GM23338 (cell line): Measurements from ENCODE around the gene SCRG1. TPM values are rescaled to one million over a fixed set of nuclear protein-coding genes. Genes with fewer than 3 reads are reported as not detected.

Experiments
- ATAC-seq: fragments of 200-7000 bp; cut with Tn5 transposase; 3 replicates; pipeline ENCODE4 v1.9.1; 2020
- DNase-seq: peaks from one replicate; pipeline ENCODE4 v3.0.0-alpha.2; 2015; ENCODE audit warnings: low spot score
- H2AFZ ChIP-seq: fragments of 200-600 bp; sonication (generic); 2 replicates; pipeline ENCODE4 v1.8.0; 2016; ENCODE audit warnings: antibody characterized with exemption, mild to moderate bottlenecking, moderate library complexity
- H3F3A ChIP-seq: fragments of 200-600 bp; sonication (generic); replicated peaks from 2 replicates; pipeline ENCODE4 v1.8.0; 2017; ENCODE audit warnings: antibody characterized with exemption, mixed run types, low read depth
- H3K27ac ChIP-seq: fragments of 200-600 bp; sonication (generic); 2 replicates; pipeline ENCODE4 v1.6.1; 2016; ENCODE audit warnings: low read depth
- H3K27me3 ChIP-seq: fragments of 200-600 bp; sonication (generic); 2 replicates; pipeline ENCODE4 v1.8.0; 2016; ENCODE audit warnings: mild to moderate bottlenecking, mixed run types, moderate library complexity; ENCODE audit not compliant: insufficient read depth
- H3K36me3 ChIP-seq: fragments of 200-600 bp; sonication (generic); 2 replicates; pipeline ENCODE4 v1.8.0; 2016; ENCODE audit warnings: mild to moderate bottlenecking; ENCODE audit not compliant: insufficient read depth
- H3K4me1 ChIP-seq: fragments of 200-600 bp; sonication (generic); 2 replicates; pipeline ENCODE4 v1.8.0; 2016; ENCODE audit warnings: mild to moderate bottlenecking, moderate library complexity; ENCODE audit not compliant: insufficient read depth
- H3K4me2 ChIP-seq: fragments of 200-600 bp; sonication (generic); 2 replicates; pipeline ENCODE4 v1.7.1; 2017; ENCODE audit warnings: mixed run types
- H3K4me3 ChIP-seq: fragments of 200-600 bp; sonication (generic); 2 replicates; pipeline ENCODE4 v1.6.1; 2016; ENCODE audit warnings: mixed run types
- H3K79me2 ChIP-seq: fragments of 200-600 bp; sonication (generic); replicated peaks from 2 replicates; pipeline ENCODE4 v1.8.0; 2017; ENCODE audit warnings: mild to moderate bottlenecking; ENCODE audit not compliant: insufficient read depth
- H3K9me2 ChIP-seq: fragments of 200-600 bp; sonication (generic); 2 replicates; pipeline ENCODE4 v1.8.0; 2017; ENCODE audit not compliant: insufficient read depth
- H4K20me1 ChIP-seq: fragments of 200-600 bp; sonication (generic); replicated peaks from 2 replicates; pipeline ENCODE4 v1.8.0; 2017; ENCODE audit warnings: mild to moderate bottlenecking; ENCODE audit not compliant: insufficient read depth
- H3K27ac Mint-ChIP-seq: 2 replicates; pipeline ENCODE4 v1.8.0; 2020; ENCODE audit warnings: inconsistent platforms, mild to moderate bottlenecking, moderate library complexity, mixed read lengths
- H3K27me3 Mint-ChIP-seq: 3 replicates; pipeline ENCODE4 v1.8.0; 2022; ENCODE audit warnings: low read depth, mild to moderate bottlenecking, moderate library complexity, mixed read lengths, inconsistent platforms; ENCODE audit not compliant: insufficient read depth, poor library complexity
- H3K36me3 Mint-ChIP-seq: 3 replicates; pipeline ENCODE4 v1.8.0; 2021; ENCODE audit warnings: low read depth, mild to moderate bottlenecking, inconsistent platforms, moderate library complexity, mixed read lengths
- H3K4me1 Mint-ChIP-seq: 3 replicates; pipeline ENCODE4 v1.8.0; 2020; ENCODE audit warnings: mild to moderate bottlenecking, inconsistent platforms, mixed read lengths
- H3K4me3 Mint-ChIP-seq: 3 replicates; pipeline ENCODE4 v1.8.0; 2021; ENCODE audit warnings: moderate library complexity, mild to moderate bottlenecking, inconsistent platforms, mixed read lengths
- H3K9me3 Mint-ChIP-seq: 3 replicates; pipeline ENCODE4 v1.8.0; 2020; ENCODE audit warnings: moderate library complexity, mild to moderate bottlenecking, inconsistent platforms, mixed read lengths
- CREB1 ChIP-seq: fragments of 250-450 bp; sonication (Bioruptor Pico); IDR thresholded peaks from 2 replicates; pipeline ENCODE4 v1.5.0; 2020; ENCODE audit warnings: low read depth, mild to moderate bottlenecking, moderate library complexity
- EZH2 ChIP-seq: fragments of 200-600 bp; sonication (generic); IDR thresholded peaks from one replicate; pipeline ENCODE4 v1.8.0; 2017; ENCODE audit warnings: antibody characterized with exemption, mild to moderate bottlenecking, low read depth; ENCODE audit not compliant: unreplicated experiment
- EZH2phosphoT487 ChIP-seq: fragments of 200-600 bp; sonication (generic); IDR thresholded peaks from one replicate; pipeline ENCODE4 v1.8.1; 2018; ENCODE audit warnings: antibody characterized with exemption; ENCODE audit not compliant: unreplicated experiment
- JUNB ChIP-seq: IDR thresholded peaks from one replicate; pipeline ENCODE4 v1.6.1; 2016; ENCODE audit warnings: antibody characterized with exemption; ENCODE audit not compliant: unreplicated experiment
- NANOG ChIP-seq: IDR thresholded peaks from 2 replicates; pipeline ENCODE4 v1.6.1; 2016; ENCODE audit warnings: antibody characterized with exemption, borderline replicate concordance
- POLR2AphosphoS5 ChIP-seq: IDR thresholded peaks from 2 replicates; pipeline ENCODE4 v1.6.1; 2016; ENCODE audit warnings: antibody characterized with exemption, low read depth
- STAT1 ChIP-seq: IDR thresholded peaks from one replicate; pipeline ENCODE4 v1.6.1; 2016; ENCODE audit warnings: antibody characterized with exemption; ENCODE audit not compliant: unreplicated experiment
- ZNF114 ChIP-seq: fragments of 250-450 bp; sonication (Bioruptor Pico); IDR thresholded peaks from 2 replicates; pipeline ENCODE4 v1.5.0; 2020; ENCODE audit warnings: mild to moderate bottlenecking, moderate library complexity
- ZNF331 ChIP-seq: fragments of 250-450 bp; sonication (Bioruptor Pico); IDR thresholded peaks from 2 replicates; pipeline ENCODE4 v1.5.0; 2020; ENCODE audit warnings: low read depth, mild to moderate bottlenecking, moderate library complexity
- polyA plus RNA-seq: library from polyadenylated mRNA; unstranded; fragments of >200 nt; fragmentation: Nextera tagmentation; extraction: Ambion mirVana; gene quantifications from 2 replicates; pipeline ENCODE4 v1.2.1, GENCODE V29; 2016
- total RNA-seq: library from RNA; depleted of rRNA; stranded (reverse); fragments of >200 nt; shearing (Covaris generic); gene quantifications from 2 replicates; pipeline ENCODE4 v1.2.3, GENCODE V29; 2014
- TF ChIP-seq, protein P1 (sequence below): IDR thresholded peaks from one replicate; pipeline ENCODE4 v1.6.1; 2018; ENCODE audit warnings: antibody characterized with exemption; ENCODE audit not compliant: unreplicated experiment
- TF ChIP-seq, protein P2 (sequence below): fragments of 250-450 bp; sonication (Bioruptor Pico); IDR thresholded peaks from 2 replicates; pipeline ENCODE4 v1.5.0; 2020; ENCODE audit warnings: mild to moderate bottlenecking, moderate library complexity
- TF ChIP-seq, protein P3 (sequence below): IDR thresholded peaks from 2 replicates; pipeline ENCODE4 v1.6.1; 2016; ENCODE audit warnings: antibody characterized with exemption
- TF ChIP-seq, protein P4 (sequence below), 2 experiments: fragments of 200-600 bp in 1 of 2; sonication (generic) in 1 of 2; conservative IDR thresholded peaks; 2 replicates each; pipeline versions ENCODE4 v1.5.1 to v1.6.1; 2016 to 2017; ENCODE audit warnings: antibody characterized with exemption in 2 of 2, low read depth in 2 of 2, mild to moderate bottlenecking in 2 of 2, moderate library complexity in 1 of 2

SCRG1 gene
- total and polyA plus RNA-seq, 2 experiments from 2014 or later = 0.45 TPM; not detected in 1

DNA sequence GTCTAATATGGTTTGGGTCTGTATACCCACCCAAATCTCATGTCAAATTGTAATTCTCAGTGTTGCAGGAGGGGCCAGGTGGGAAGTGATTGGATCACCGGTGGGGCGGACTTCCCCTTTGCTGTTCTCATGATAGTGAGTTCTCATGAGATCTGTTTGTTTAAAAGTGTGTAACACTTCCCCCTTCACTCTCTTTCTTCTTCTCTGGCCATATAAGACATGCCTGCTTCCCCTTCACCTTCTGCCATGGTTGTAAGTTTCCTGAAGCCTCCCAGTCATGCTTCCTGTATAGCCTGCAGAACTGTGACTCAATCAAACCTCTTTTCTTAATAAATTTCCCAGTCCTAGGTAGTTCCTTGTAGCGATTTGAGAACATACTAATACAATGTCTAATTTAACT lies 19.7 kb upstream of the SCRG1 start:
- ATAC-seq = no peak
- H3K4me1 Mint-ChIP-seq = no peaks in the 10 kb centered on the region

More for the DNA sequence above, 19.7 kb upstream of the SCRG1 start:
- H3K9me3 Mint-ChIP-seq = no peaks in the 10 kb centered on the region
- H3K79me2 ChIP-seq = no peaks in the 10 kb centered on the region
- no peaks in the 10 kb centered on the region for H3K9me2 ChIP-seq
- H3K27me3 Mint-ChIP-seq = peaks cover 7% of the 10 kb centered on the region
- TF ChIP-seq EZH2 (no peak), ZNF114 (no peak), ZNF331 (CRISPR knock-in tag) (no peak), POLR2AphosphoS5 (no peak), CREB1 (CRISPR knock-in tag) (no peak), EZH2phosphoT487 (no peak), JUNB (no peak), STAT1 (no peak), NANOG (no peak)
- TF ChIP-seq, protein P1, sequence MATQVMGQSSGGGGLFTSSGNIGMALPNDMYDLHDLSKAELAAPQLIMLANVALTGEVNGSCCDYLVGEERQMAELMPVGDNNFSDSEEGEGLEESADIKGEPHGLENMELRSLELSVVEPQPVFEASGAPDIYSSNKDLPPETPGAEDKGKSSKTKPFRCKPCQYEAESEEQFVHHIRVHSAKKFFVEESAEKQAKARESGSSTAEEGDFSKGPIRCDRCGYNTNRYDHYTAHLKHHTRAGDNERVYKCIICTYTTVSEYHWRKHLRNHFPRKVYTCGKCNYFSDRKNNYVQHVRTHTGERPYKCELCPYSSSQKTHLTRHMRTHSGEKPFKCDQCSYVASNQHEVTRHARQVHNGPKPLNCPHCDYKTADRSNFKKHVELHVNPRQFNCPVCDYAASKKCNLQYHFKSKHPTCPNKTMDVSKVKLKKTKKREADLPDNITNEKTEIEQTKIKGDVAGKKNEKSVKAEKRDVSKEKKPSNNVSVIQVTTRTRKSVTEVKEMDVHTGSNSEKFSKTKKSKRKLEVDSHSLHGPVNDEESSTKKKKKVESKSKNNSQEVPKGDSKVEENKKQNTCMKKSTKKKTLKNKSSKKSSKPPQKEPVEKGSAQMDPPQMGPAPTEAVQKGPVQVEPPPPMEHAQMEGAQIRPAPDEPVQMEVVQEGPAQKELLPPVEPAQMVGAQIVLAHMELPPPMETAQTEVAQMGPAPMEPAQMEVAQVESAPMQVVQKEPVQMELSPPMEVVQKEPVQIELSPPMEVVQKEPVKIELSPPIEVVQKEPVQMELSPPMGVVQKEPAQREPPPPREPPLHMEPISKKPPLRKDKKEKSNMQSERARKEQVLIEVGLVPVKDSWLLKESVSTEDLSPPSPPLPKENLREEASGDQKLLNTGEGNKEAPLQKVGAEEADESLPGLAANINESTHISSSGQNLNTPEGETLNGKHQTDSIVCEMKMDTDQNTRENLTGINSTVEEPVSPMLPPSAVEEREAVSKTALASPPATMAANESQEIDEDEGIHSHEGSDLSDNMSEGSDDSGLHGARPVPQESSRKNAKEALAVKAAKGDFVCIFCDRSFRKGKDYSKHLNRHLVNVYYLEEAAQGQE = no peak
- TF ChIP-seq, protein P2, sequence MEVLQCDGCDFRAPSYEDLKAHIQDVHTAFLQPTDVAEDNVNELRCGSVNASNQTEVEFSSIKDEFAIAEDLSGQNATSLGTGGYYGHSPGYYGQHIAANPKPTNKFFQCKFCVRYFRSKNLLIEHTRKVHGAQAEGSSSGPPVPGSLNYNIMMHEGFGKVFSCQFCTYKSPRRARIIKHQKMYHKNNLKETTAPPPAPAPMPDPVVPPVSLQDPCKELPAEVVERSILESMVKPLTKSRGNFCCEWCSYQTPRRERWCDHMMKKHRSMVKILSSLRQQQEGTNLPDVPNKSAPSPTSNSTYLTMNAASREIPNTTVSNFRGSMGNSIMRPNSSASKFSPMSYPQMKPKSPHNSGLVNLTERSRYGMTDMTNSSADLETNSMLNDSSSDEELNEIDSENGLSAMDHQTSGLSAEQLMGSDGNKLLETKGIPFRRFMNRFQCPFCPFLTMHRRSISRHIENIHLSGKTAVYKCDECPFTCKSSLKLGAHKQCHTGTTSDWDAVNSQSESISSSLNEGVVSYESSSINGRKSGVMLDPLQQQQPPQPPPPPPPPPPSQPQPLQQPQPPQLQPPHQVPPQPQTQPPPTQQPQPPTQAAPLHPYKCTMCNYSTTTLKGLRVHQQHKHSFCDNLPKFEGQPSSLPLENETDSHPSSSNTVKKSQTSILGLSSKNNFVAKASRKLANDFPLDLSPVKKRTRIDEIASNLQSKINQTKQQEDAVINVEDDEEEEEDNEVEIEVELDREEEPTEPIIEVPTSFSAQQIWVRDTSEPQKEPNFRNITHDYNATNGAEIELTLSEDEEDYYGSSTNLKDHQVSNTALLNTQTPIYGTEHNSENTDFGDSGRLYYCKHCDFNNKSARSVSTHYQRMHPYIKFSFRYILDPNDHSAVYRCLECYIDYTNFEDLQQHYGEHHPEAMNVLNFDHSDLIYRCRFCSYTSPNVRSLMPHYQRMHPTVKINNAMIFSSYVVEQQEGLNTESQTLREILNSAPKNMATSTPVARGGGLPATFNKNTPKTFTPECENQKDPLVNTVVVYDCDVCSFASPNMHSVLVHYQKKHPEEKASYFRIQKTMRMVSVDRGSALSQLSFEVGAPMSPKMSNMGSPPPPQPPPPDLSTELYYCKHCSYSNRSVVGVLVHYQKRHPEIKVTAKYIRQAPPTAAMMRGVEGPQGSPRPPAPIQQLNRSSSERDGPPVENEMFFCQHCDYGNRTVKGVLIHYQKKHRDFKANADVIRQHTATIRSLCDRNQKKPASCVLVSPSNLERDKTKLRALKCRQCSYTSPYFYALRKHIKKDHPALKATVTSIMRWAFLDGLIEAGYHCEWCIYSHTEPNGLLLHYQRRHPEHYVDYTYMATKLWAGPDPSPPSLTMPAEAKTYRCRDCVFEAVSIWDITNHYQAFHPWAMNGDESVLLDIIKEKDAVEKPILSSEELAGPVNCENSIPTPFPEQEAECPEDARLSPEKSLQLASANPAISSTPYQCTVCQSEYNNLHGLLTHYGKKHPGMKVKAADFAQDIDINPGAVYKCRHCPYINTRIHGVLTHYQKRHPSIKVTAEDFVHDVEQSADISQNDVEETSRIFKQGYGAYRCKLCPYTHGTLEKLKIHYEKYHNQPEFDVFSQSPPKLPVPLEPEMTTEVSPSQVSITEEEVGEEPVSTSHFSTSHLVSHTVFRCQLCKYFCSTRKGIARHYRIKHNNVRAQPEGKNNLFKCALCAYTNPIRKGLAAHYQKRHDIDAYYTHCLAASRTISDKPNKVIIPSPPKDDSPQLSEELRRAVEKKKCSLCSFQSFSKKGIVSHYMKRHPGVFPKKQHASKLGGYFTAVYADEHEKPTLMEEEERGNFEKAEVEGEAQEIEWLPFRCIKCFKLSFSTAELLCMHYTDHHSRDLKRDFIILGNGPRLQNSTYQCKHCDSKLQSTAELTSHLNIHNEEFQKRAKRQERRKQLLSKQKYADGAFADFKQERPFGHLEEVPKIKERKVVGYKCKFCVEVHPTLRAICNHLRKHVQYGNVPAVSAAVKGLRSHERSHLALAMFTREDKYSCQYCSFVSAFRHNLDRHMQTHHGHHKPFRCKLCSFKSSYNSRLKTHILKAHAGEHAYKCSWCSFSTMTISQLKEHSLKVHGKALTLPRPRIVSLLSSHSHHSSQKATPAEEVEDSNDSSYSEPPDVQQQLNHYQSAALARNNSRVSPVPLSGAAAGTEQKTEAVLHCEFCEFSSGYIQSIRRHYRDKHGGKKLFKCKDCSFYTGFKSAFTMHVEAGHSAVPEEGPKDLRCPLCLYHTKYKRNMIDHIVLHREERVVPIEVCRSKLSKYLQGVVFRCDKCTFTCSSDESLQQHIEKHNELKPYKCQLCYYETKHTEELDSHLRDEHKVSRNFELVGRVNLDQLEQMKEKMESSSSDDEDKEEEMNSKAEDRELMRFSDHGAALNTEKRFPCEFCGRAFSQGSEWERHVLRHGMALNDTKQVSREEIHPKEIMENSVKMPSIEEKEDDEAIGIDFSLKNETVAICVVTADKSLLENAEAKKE = no peak
- TF ChIP-seq, protein P3, sequence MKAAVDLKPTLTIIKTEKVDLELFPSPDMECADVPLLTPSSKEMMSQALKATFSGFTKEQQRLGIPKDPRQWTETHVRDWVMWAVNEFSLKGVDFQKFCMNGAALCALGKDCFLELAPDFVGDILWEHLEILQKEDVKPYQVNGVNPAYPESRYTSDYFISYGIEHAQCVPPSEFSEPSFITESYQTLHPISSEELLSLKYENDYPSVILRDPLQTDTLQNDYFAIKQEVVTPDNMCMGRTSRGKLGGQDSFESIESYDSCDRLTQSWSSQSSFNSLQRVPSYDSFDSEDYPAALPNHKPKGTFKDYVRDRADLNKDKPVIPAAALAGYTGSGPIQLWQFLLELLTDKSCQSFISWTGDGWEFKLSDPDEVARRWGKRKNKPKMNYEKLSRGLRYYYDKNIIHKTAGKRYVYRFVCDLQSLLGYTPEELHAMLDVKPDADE = no peak
- TF ChIP-seq, protein P4, sequence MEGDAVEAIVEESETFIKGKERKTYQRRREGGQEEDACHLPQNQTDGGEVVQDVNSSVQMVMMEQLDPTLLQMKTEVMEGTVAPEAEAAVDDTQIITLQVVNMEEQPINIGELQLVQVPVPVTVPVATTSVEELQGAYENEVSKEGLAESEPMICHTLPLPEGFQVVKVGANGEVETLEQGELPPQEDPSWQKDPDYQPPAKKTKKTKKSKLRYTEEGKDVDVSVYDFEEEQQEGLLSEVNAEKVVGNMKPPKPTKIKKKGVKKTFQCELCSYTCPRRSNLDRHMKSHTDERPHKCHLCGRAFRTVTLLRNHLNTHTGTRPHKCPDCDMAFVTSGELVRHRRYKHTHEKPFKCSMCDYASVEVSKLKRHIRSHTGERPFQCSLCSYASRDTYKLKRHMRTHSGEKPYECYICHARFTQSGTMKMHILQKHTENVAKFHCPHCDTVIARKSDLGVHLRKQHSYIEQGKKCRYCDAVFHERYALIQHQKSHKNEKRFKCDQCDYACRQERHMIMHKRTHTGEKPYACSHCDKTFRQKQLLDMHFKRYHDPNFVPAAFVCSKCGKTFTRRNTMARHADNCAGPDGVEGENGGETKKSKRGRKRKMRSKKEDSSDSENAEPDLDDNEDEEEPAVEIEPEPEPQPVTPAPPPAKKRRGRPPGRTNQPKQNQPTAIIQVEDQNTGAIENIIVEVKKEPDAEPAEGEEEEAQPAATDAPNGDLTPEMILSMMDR (conservative IDR thresholded peaks at IDR 0.05; ENCODE audit: low read depth in 2 of 2) = no peak
- H3K4me2 ChIP-seq = no peak overlapping the region
- no peak for DNase-seq
- no peak overlapping the region for H3K27ac ChIP-seq
- no peaks in the 10 kb centered on the region for H3K27me3 ChIP-seq
- no peaks in the 10 kb centered on the region for H3K4me1 ChIP-seq
- no peaks in the 10 kb centered on the region for H4K20me1 ChIP-seq
- no peaks in the 10 kb centered on the region for H3K36me3 ChIP-seq
- no peak overlapping the region for H3K4me3 Mint-ChIP-seq
- no peak overlapping the region for H2AFZ ChIP-seq
- no peaks in the 10 kb centered on the region for H3K36me3 Mint-ChIP-seq
- no peaks in the 10 kb centered on the region; the same call in 1 of the 2 replicates for H3F3A ChIP-seq
- no peak overlapping the region for H3K4me3 ChIP-seq
- H3K27ac Mint-ChIP-seq = no peak overlapping the region
